HK-2 (cell line): ENCODE results near the gene TFF3.
A peak's percentile ranks its signal among the peaks of the same experiment; 100 is the strongest.

Experiments used
- DNase-seq: peaks from one replicate; pipeline ENCODE4 v3.0.0-alpha.2; 2018; ENCODE audit not compliant: unreplicated experiment

Gene TFF3

GRCh38 chr21:42266971-42267556, 48.1 kb downstream of the TFF3 start:
- DNase-seq, result no peak

DNA sequence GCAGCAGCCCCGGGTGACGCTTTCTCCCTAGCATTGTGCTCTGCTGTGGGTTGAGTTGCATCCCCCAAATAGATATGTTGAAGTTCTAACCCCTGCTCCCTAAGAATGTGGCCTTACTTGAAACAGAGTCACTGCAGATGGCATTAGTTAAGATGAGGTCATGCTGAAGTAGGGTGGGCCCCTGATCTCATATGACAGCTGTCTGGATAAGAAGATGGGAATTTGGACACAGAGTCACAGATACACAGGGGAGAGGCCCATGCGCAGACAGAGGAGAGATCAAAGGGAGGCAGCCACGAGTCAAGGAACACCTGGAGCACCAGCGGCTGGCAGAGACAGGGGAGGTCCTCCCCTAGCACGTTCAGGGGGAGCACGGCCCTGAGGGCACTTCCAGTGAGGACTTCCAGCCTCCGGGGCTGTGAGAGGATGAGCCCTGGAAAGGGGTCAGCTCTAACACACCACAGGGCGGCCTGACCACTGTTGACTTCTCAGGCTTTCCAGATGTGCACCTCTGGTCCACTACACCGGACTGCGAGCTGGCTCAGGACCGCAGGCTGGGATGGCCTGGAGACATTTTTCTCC, 49.9 kb downstream of the TFF3 start:
- DNase-seq, result no peak

GRCh38 chr21:42264245-42265195, 50.7 kb downstream of the TFF3 start:
- DNase-seq, result no peak

GRCh38 chr21:42263591-42264131, 51.5 kb downstream of the TFF3 start:
- no peak for DNase-seq

- DNase-seq, result peak; percentile 4
Measured at GRCh38 chr21:42262831-42263231, 52.4 kb downstream of the TFF3 start.

GRCh38 chr21:42261829-42262200, 53.4 kb downstream of the TFF3 start:
- DNase-seq, result no peak
